HepG2 (cell line): ENCODE results near the gene SEC16A. TPM values are rescaled to one million over a fixed set of nuclear protein-coding genes. Genes with fewer than 3 reads are reported as not detected.

Experiments
- FOXJ3 ChIP-seq: sonication (generic); formaldehyde crosslinking; IDR thresholded peaks from 2 replicates; pipeline ENCODE4 v1.4.0; 2020; ENCODE audit warnings: missing genetic modification reagents, mild to moderate bottlenecking, borderline replicate concordance
- GABPA ChIP-seq, 2 experiments: IDR thresholded peaks; 2 replicates each; pipeline ENCODE4 v1.6.1; 2011 to 2016; ENCODE audit warnings: low read depth in 2 of 2, low read length in 1 of 2, missing biosample characterization in 1 of 2, missing genetic modification characterization in 1 of 2
- GATAD1 ChIP-seq: IDR thresholded peaks from 2 replicates; pipeline ENCODE4 v1.6.1; 2016; ENCODE audit warnings: missing genetic modification reagents, missing compliant biosample characterization
- KLF9 ChIP-seq: IDR thresholded peaks from 2 replicates; pipeline ENCODE4 v1.6.1; 2016; ENCODE audit warnings: low read depth
- MED1 ChIP-seq: sonication (generic); formaldehyde crosslinking; IDR thresholded peaks from 2 replicates; pipeline ENCODE4 v1.4.0; 2020; ENCODE audit warnings: missing genetic modification reagents
- MYNN ChIP-seq: sonication (generic); formaldehyde crosslinking; IDR thresholded peaks from 2 replicates; pipeline ENCODE4 v1.4.0; 2020; ENCODE audit warnings: mild to moderate bottlenecking, low read depth, missing genetic modification reagents
- NFKBIZ ChIP-seq: IDR thresholded peaks from 2 replicates; pipeline ENCODE4 v1.6.1; 2018; ENCODE audit warnings: missing genetic modification reagents, missing compliant biosample characterization
- PCBP2 ChIP-seq: fragments of 200-400 bp; formaldehyde crosslinking; optimal IDR thresholded peaks from 2 replicates; pipeline ENCODE3; 2018; ENCODE audit warnings: low read length, low read depth; ENCODE audit not compliant: poor library complexity, severe bottlenecking
- PPARG ChIP-seq: conservative IDR thresholded peaks from 2 replicates; pipeline ENCODE4 v1.6.1; 2016; ENCODE audit warnings: missing biosample characterization, missing genetic modification reagents
- SMAD3 ChIP-seq: sonication (generic); formaldehyde crosslinking; IDR thresholded peaks from 2 replicates; pipeline ENCODE4 v1.4.0; 2020; ENCODE audit warnings: missing genetic modification reagents
- SP4 ChIP-seq: sonication (generic); formaldehyde crosslinking; IDR thresholded peaks from 2 replicates; pipeline ENCODE4 v1.8.1; 2023; ENCODE audit warnings: mild to moderate bottlenecking, missing genetic modification reagents
- SRY ChIP-seq: sonication (generic); formaldehyde crosslinking; IDR thresholded peaks from 2 replicates; pipeline ENCODE4 v1.8.0; 2022; ENCODE audit warnings: mild to moderate bottlenecking, missing genetic modification reagents
- ZBTB7A ChIP-seq: sonication (generic); formaldehyde crosslinking; IDR thresholded peaks from 2 replicates; pipeline ENCODE4 v1.8.0; 2022; ENCODE audit warnings: mild to moderate bottlenecking, missing genetic modification reagents
- ZNF121 ChIP-seq: sonication (generic); formaldehyde crosslinking; IDR thresholded peaks from 2 replicates; pipeline ENCODE4 v1.5.0; 2020; ENCODE audit warnings: mild to moderate bottlenecking, missing genetic modification reagents
- ZNF17 ChIP-seq: sonication (generic); formaldehyde crosslinking; IDR thresholded peaks from 2 replicates; pipeline ENCODE4 v1.5.0; 2020; ENCODE audit warnings: mild to moderate bottlenecking, missing genetic modification reagents
- ZNF317 ChIP-seq: sonication (generic); formaldehyde crosslinking; IDR thresholded peaks from 2 replicates; pipeline ENCODE4 v1.5.0; 2020; ENCODE audit warnings: mild to moderate bottlenecking, missing genetic modification reagents
- ZNF326 ChIP-seq: sonication (generic); formaldehyde crosslinking; IDR thresholded peaks from 2 replicates; pipeline ENCODE4 v1.4.0; 2020; ENCODE audit warnings: missing genetic modification reagents, borderline replicate concordance
- ZNF34 ChIP-seq: sonication (generic); formaldehyde crosslinking; IDR thresholded peaks from 2 replicates; pipeline ENCODE4 v1.4.0; 2020; ENCODE audit warnings: mild to moderate bottlenecking, missing genetic modification reagents, borderline replicate concordance
- ZNF354B ChIP-seq: sonication (generic); formaldehyde crosslinking; IDR thresholded peaks from 2 replicates; pipeline ENCODE4 v1.8.0; 2022; ENCODE audit warnings: mild to moderate bottlenecking, missing genetic modification reagents
- ZNF430 ChIP-seq: sonication (generic); formaldehyde crosslinking; IDR thresholded peaks from 2 replicates; pipeline ENCODE4 v1.9.0; 2021; ENCODE audit warnings: mild to moderate bottlenecking, missing genetic modification reagents
- ZNF672 ChIP-seq: sonication (generic); formaldehyde crosslinking; IDR thresholded peaks from 2 replicates; pipeline ENCODE4 v1.8.1; 2022; ENCODE audit warnings: missing genetic modification reagents
- ZNF703 ChIP-seq: sonication (generic); formaldehyde crosslinking; IDR thresholded peaks from 2 replicates; pipeline ENCODE4 v1.5.1; 2020; ENCODE audit warnings: missing genetic modification reagents, mild to moderate bottlenecking, moderate library complexity, borderline replicate concordance
- polyA plus RNA-seq, 8 experiments: library from polyadenylated mRNA; depleted of rRNA in 3 of 8; stranded (reverse) in 7 of 8; unstranded in 1 of 8; fragments of >200 nt; fragmentation: Illumina TruSeq in 4 of 8; extraction: Trizol in 4 of 8; gene quantifications; 2 replicates each; pipeline versions ENCODE4 v1.2.1 to v1.2.3, GENCODE V29; 2011 to 2016; ENCODE audit warnings: low read depth in 4 of 8, missing spikeins in 1 of 8, mixed read lengths in 1 of 8; ENCODE audit not compliant: insufficient read depth in 1 of 8
- total RNA-seq, 5 experiments: library from RNA; depleted of rRNA; stranded (reverse); fragments of >200 nt; fragmentation: Illumina TruSeq; extraction: Trizol; gene quantifications; 2 replicates each; pipeline ENCODE4 v1.2.3, GENCODE V29; 2016; ENCODE audit warnings: low read depth in 1 of 5
- TF ChIP-seq, protein P1 (sequence below): IDR thresholded peaks from 2 replicates; pipeline ENCODE4 v1.6.1; 2016; ENCODE audit warnings: mild to moderate bottlenecking, missing biosample characterization, missing genetic modification reagents
- TF ChIP-seq, protein P2 (sequence below): sonication (generic); formaldehyde crosslinking; IDR thresholded peaks from 2 replicates; pipeline ENCODE4 v1.4.0; 2020; ENCODE audit warnings: mild to moderate bottlenecking, low read depth, missing genetic modification reagents
- TF ChIP-seq, protein P3 (sequence below): sonication (generic); formaldehyde crosslinking; conservative IDR thresholded peaks from 2 replicates; pipeline ENCODE4 v1.5.0; 2020; ENCODE audit warnings: missing genetic modification reagents
- TF ChIP-seq, protein P4 (sequence below): sonication (generic); formaldehyde crosslinking; IDR thresholded peaks from 2 replicates; pipeline ENCODE4 v1.5.1; 2020; ENCODE audit warnings: mild to moderate bottlenecking, missing genetic modification reagents, borderline replicate concordance

SEC16A gene
- total and polyA plus RNA-seq, 2 of the 13 experiments (the other 11 are each of a cell fraction or from before 2014, with no cell fraction given), result 15.9 to 18.9 TPM

DNA sequence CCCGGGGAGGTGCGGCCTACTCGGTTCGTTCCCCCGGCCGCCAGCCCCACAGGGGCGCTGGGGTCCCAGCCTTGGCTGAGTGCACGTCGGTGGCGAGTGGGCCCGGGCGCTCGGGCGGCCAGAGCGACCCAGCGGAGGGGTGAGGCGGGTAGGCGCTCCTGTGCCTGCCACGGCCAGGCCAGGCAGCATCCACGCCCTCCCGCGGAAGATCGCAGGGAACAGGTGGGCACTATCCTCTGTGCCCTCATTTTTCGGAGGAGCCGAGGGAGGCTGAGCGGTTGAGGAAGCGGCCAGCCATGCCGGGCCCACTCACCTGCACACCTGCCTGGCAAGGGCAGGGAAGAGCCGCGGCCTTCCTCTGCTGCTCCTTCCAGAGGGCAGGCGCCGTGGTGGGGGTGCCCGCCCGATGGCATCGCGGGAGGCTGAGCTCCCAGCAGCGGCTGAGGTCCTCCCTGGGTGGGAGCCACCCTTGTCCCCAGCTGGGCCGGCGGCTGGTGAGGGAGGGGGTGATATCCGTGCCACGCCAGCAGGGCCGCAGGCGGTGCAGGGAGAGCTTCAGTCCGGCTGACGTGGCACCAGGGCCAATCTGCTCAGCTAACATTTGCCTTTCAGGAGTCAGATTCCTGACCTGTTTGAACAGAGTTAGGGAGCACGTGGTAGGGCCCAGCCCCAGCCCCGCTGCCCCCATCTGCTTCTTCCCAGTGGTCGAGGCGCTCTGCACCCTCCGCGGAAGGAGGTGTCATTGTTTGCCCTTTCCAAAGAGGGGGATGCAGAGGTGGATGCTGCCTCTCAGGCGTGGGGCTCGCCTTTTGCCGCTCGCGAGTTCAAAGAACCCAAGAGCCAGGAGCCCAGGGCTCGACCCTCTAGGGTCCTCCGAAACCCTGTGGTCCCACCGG lies 1.6 kb upstream of the SEC16A start (continued):
- TF ChIP-seq GABPA (IDR thresholded peaks at IDR 0.05; ENCODE audit: low read depth, low read length), result no peak
- 0 out of 2 replicates have a peak, but pooled peaks have one; percentile 8 for TF ChIP-seq GABPA (CRISPR knock-in tag; IDR thresholded peaks at IDR 0.05; ENCODE audit: low read depth)
- no peak for TF ChIP-seq ZNF672
- no peak for TF ChIP-seq FOXJ3 (CRISPR knock-in tag)
- TF ChIP-seq ZNF326 (CRISPR knock-in tag), result no peak
- no peak for TF ChIP-seq ZNF34 (CRISPR knock-in tag)
- no peak for TF ChIP-seq SRY
- TF ChIP-seq ZNF354B (CRISPR knock-in tag), result 0 out of 2 replicates have a peak, but pooled peaks have one; percentile 33
- TF ChIP-seq ZNF121 (CRISPR knock-in tag), result no peak
- no peak for TF ChIP-seq ZNF17 (CRISPR knock-in tag)
- TF ChIP-seq, protein P1, sequence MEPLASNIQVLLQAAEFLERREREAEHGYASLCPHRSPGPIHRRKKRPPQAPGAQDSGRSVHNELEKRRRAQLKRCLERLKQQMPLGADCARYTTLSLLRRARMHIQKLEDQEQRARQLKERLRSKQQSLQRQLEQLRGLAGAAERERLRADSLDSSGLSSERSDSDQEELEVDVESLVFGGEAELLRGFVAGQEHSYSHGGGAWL (CRISPR knock-in tag), result 0 out of 2 replicates have a peak, but pooled peaks have one; percentile 49
- no peak for TF ChIP-seq ZNF317 (CRISPR knock-in tag)
- 0 out of 2 replicates have a peak, but pooled peaks have one; percentile 7 for TF ChIP-seq GATAD1
- no peak for TF ChIP-seq KLF9 (CRISPR knock-in tag)
- 0 out of 2 replicates have a peak, but pooled peaks have one; percentile 24 for TF ChIP-seq ZNF430
- no peak for TF ChIP-seq MYNN (CRISPR knock-in tag)
- no peak for TF ChIP-seq SMAD3 (CRISPR knock-in tag)
- TF ChIP-seq PPARG, result no peak
- 0 out of 2 replicates have a peak, but pooled peaks have one; percentile 10 for TF ChIP-seq NFKBIZ (CRISPR knock-in tag)
- TF ChIP-seq, protein P2, sequence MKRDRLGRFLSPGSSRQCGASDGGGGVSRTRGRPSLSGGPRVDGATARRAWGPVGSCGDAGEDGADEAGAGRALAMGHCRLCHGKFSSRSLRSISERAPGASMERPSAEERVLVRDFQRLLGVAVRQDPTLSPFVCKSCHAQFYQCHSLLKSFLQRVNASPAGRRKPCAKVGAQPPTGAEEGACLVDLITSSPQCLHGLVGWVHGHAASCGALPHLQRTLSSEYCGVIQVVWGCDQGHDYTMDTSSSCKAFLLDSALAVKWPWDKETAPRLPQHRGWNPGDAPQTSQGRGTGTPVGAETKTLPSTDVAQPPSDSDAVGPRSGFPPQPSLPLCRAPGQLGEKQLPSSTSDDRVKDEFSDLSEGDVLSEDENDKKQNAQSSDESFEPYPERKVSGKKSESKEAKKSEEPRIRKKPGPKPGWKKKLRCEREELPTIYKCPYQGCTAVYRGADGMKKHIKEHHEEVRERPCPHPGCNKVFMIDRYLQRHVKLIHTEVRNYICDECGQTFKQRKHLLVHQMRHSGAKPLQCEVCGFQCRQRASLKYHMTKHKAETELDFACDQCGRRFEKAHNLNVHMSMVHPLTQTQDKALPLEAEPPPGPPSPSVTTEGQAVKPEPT (CRISPR knock-in tag), result no peak
- TF ChIP-seq SP4 (CRISPR knock-in tag), result no peak; the same call in 1 of the 2 replicates
- TF ChIP-seq ZNF703 (CRISPR knock-in tag), result no peak
- TF ChIP-seq, protein P3, sequence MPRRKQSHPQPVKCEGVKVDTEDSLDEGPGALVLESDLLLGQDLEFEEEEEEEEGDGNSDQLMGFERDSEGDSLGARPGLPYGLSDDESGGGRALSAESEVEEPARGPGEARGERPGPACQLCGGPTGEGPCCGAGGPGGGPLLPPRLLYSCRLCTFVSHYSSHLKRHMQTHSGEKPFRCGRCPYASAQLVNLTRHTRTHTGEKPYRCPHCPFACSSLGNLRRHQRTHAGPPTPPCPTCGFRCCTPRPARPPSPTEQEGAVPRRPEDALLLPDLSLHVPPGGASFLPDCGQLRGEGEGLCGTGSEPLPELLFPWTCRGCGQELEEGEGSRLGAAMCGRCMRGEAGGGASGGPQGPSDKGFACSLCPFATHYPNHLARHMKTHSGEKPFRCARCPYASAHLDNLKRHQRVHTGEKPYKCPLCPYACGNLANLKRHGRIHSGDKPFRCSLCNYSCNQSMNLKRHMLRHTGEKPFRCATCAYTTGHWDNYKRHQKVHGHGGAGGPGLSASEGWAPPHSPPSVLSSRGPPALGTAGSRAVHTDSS (CRISPR knock-in tag), result no peak
- TF ChIP-seq MED1 (CRISPR knock-in tag), result peak; percentile 29; the same call in 1 of the 2 replicates
- TF ChIP-seq ZBTB7A (CRISPR knock-in tag), result no peak
- TF ChIP-seq, protein P4, sequence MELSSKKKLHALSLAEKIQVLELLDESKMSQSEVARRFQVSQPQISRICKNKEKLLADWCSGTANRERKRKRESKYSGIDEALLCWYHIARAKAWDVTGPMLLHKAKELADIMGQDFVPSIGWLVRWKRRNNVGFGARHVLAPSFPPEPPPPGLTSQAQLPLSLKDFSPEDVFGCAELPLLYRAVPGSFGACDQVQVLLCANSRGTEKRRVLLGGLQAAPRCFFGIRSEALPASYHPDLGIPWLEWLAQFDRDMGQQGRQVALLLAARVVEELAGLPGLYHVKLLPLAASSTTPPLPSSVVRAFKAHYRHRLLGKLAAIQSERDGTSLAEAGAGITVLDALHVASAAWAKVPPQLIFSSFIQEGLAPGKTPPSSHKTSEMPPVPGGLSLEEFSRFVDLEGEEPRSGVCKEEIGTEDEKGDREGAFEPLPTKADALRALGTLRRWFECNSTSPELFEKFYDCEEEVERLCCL, result no peak
- no peak for TF ChIP-seq PCBP2
